HPDE6-E6E7 (cell line): ENCODE measurements around the gene DPP9.
"Not testable (repeated sequence)": the region's sequence is repeated elsewhere in the genome, so short reads cannot be mapped to it uniquely, and the experiment has no call there.

Experiments
- DNase-seq: peaks from one replicate; pipeline ENCODE4 v3.0.0; 2011; ENCODE audit warnings: missing footprints; ENCODE audit errors: extremely low spot score

DPP9 gene

GRCh38 chr19:4688587-4688986 is 35.1 kb downstream of the DPP9 start:
- no peak for DNase-seq

GRCh38 chr19:4687396-4687795 is 36.2 kb downstream of the DPP9 start:
- DNase-seq, result no peak

- DNase-seq, result no peak
These were observed 36.9 kb downstream of the DPP9 start for GRCh38 chr19:4686700-4687099.

GRCh38 chr19:4684312-4685095 is 39.1 kb downstream of the DPP9 start:
- DNase-seq, result no peak

- no peak for DNase-seq
These were observed 41.0 kb downstream of the DPP9 start for GRCh38 chr19:4682417-4683200.

GRCh38 chr19:4680021-4680420 is 43.6 kb downstream of the DPP9 start:
- not testable (repeated sequence) for DNase-seq

GRCh38 chr19:4678881-4679790 is 44.5 kb downstream of the DPP9 start:
- DNase-seq, result no peak

GRCh38 chr19:4676955-4677731 is 46.5 kb downstream of the DPP9 start:
- DNase-seq, result peak; percentile 20

- DNase-seq, result no peak
These were observed 48.3 kb downstream of the DPP9 start for GRCh38 chr19:4675346-4675745.

- no peak for DNase-seq
These were observed 49.9 kb downstream of the DPP9 start for GRCh38 chr19:4673726-4674125.

- no peak for DNase-seq
These were observed 50.4 kb downstream of the DPP9 start for GRCh38 chr19:4673216-4673615.

- DNase-seq, result peak; percentile 10
These were observed 52.3 kb downstream of the DPP9 start for GRCh38 chr19:4671185-4671851.

- DNase-seq, result peak; percentile 95
These were observed 53.7 kb downstream of the DPP9 start, which contains the start of gene MYDGF for GRCh38 chr19:4669723-4670480. Gene MYDGF (minus strand): TSS chr19:4670342. CDS start chr19:4670334, 8 bp downstream.

- DNase-seq, result no peak
These were observed 59.0 kb downstream of the DPP9 start for GRCh38 chr19:4664642-4665041.

- DNase-seq, result no peak
These were observed 60.8 kb downstream of the DPP9 start for GRCh38 chr19:4662812-4663211.

- no peak for DNase-seq
These were observed 61.5 kb downstream of the DPP9 start for GRCh38 chr19:4662020-4662695.

GRCh38 chr19:4660993-4661392 is 62.6 kb downstream of the DPP9 start:
- no peak for DNase-seq

GRCh38 chr19:4660181-4660791 is 63.4 kb downstream of the DPP9 start:
- DNase-seq, result no peak

GRCh38 chr19:4657835-4658234 is 65.8 kb downstream of the DPP9 start:
- DNase-seq, result no peak
